H1 (cell line): ENCODE measurements around the gene RPUSD4.

Experiments used
- ASH2L ChIP-seq: fragments of 200-600, 300-600 bp; sonication (generic); IDR thresholded peaks from one replicate; pipeline ENCODE4 v1.7.1; 2017; ENCODE audit warnings: low read length
- EZH2 ChIP-seq: fragments of 200-600 bp; sonication (generic); IDR thresholded peaks from 2 replicates; pipeline ENCODE4 v1.7.1; 2012; ENCODE audit warnings: low read depth, mild to moderate bottlenecking, moderate library complexity, low read length, inconsistent platforms; ENCODE audit not compliant: severe bottlenecking
- POLR2AphosphoS5 ChIP-seq: IDR thresholded peaks from 2 replicates; pipeline ENCODE4 v1.6.1; 2011; ENCODE audit warnings: low read depth, low read length
- SUZ12 ChIP-seq: fragments of 200-600 bp; sonication (generic); IDR thresholded peaks from 2 replicates; pipeline ENCODE4 v1.6.1; 2012; ENCODE audit warnings: mild to moderate bottlenecking, inconsistent platforms, low read length, moderate library complexity, mixed read lengths
- TF ChIP-seq, protein P1 (sequence below), 3 experiments: IDR thresholded peaks; 1 replicate in 2 of 3; 2 replicates in 1 of 3; pipeline versions ENCODE4 v1.5.1 to v1.6.1; 2011; ENCODE audit warnings: low read length in 3 of 3, mild to moderate bottlenecking in 3 of 3, inconsistent platforms in 2 of 3, low read depth in 1 of 3, moderate library complexity in 1 of 3; ENCODE audit not compliant: insufficient read depth in 1 of 3; ENCODE audit errors: control extremely low read depth in 1 of 3

DNA sequence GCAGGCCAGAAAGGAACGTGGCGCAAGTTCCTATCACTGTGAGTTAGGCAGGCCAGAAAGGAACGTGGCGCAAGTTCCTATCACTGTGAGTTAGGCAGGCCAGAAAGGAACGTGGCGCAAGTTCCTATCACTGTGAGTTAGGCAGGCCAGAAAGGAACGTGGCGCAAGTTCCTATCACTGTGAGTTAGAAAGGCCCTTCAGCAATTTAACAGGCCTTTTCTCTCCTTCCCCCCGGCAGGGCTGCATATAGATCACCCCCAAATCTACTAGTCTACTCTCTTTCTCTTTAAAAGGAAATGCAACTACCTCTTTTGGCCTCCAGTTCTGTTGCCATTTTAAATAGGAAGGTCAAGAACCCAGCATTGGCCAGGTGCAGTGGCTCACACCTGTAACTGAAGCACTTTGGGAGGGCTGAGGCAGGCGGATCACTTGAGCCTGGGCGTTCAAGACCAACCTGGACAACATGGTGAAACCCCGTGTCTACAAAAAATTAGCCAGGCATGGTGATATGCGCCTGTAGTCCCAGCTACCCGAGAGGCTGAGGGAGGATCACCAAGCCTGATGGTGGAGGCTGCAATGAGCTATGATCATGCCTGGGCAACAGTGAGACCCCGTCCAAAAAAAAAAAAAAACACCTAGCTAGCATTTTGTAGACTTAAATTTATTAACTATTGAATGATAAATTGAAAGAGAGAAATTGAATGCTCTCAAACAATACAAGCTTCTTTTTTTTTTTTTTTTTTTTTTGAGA, 15.1 kb upstream of the RPUSD4 start:
- TF ChIP-seq ASH2L, result no peak
- TF ChIP-seq EZH2, result no peak
- TF ChIP-seq SUZ12, result no peak
- TF ChIP-seq POLR2AphosphoS5, result no peak
- TF ChIP-seq, protein P1, sequence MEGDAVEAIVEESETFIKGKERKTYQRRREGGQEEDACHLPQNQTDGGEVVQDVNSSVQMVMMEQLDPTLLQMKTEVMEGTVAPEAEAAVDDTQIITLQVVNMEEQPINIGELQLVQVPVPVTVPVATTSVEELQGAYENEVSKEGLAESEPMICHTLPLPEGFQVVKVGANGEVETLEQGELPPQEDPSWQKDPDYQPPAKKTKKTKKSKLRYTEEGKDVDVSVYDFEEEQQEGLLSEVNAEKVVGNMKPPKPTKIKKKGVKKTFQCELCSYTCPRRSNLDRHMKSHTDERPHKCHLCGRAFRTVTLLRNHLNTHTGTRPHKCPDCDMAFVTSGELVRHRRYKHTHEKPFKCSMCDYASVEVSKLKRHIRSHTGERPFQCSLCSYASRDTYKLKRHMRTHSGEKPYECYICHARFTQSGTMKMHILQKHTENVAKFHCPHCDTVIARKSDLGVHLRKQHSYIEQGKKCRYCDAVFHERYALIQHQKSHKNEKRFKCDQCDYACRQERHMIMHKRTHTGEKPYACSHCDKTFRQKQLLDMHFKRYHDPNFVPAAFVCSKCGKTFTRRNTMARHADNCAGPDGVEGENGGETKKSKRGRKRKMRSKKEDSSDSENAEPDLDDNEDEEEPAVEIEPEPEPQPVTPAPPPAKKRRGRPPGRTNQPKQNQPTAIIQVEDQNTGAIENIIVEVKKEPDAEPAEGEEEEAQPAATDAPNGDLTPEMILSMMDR (IDR thresholded peaks at IDR 0.05; ENCODE audit: control extremely low read depth in 1 of 3, insufficient read depth in 1 of 3, low read depth in 1 of 3, low read length in 3 of 3), result no peak
